NCI-H2196 (cell line): Measurements from ENCODE around the gene ANKS1B.
"Not testable (repeated sequence)": the region's sequence is repeated elsewhere in the genome, so short reads cannot be mapped to it uniquely, and the experiment has no call there.

Experiments
- DNase-seq: peaks from one replicate; lab custom pipeline; 2025; ENCODE audit not compliant: unreplicated experiment; lab: John Stamatoyannopoulos, UW

Gene ANKS1B

GRCh38 chr12:98845957-98846356, 1138.8 kb downstream of the ANKS1B start:
- no peak for DNase-seq

- no peak for DNase-seq
These were observed 1144.4 kb downstream of the ANKS1B start for GRCh38 chr12:98840325-98840724.

GRCh38 chr12:98838231-98838647, 1146.5 kb downstream of the ANKS1B start:
- DNase-seq: no peak

GRCh38 chr12:98837134-98837752, 1147.5 kb downstream of the ANKS1B start:
- not testable (repeated sequence) for DNase-seq

- DNase-seq: no peak
These were observed 1154.1 kb downstream of the ANKS1B start for GRCh38 chr12:98830657-98831056.

- no peak for DNase-seq
These were observed 1155.7 kb downstream of the ANKS1B start for GRCh38 chr12:98828802-98829600.

- peak; percentile 7 for DNase-seq
These were observed 1161.7 kb downstream of the ANKS1B start for GRCh38 chr12:98823012-98823411.

- peak; percentile 3 for DNase-seq
These were observed 1162.9 kb downstream of the ANKS1B start for GRCh38 chr12:98821866-98822265.

- no peak for DNase-seq
These were observed 1163.5 kb downstream of the ANKS1B start for GRCh38 chr12:98821232-98821631.

- DNase-seq: no peak
These were observed 1164.8 kb downstream of the ANKS1B start for GRCh38 chr12:98819821-98820404.

GRCh38 chr12:98819071-98819470, 1165.7 kb downstream of the ANKS1B start:
- DNase-seq: no peak

- no peak for DNase-seq
These were observed 1166.5 kb downstream of the ANKS1B start for GRCh38 chr12:98818239-98818638.

GRCh38 chr12:98817742-98818141, 1167.0 kb downstream of the ANKS1B start:
- DNase-seq: no peak

- DNase-seq: no peak
These were observed 1168.0 kb downstream of the ANKS1B start for GRCh38 chr12:98816720-98817119.

- peak; percentile 49 for DNase-seq
These were observed 1170.5 kb downstream of the ANKS1B start for GRCh38 chr12:98814254-98814653.

GRCh38 chr12:98812225-98812624, 1172.5 kb downstream of the ANKS1B start:
- DNase-seq: no peak

GRCh38 chr12:98808243-98808875, 1176.4 kb downstream of the ANKS1B start:
- no peak for DNase-seq

- DNase-seq: no peak
These were observed 1177.5 kb downstream of the ANKS1B start for GRCh38 chr12:98807187-98807586.

GRCh38 chr12:98803468-98804209, 1181.1 kb downstream of the ANKS1B start:
- no peak for DNase-seq

- no peak for DNase-seq
These were observed 1184.9 kb downstream of the ANKS1B start for GRCh38 chr12:98799822-98800221.
